Frontal cortex (tissue), 4 donors: Measurements from ENCODE around the gene ARRDC3. TPM values are rescaled to one million over a fixed set of nuclear protein-coding genes. Genes with fewer than 3 reads are reported as not detected.
"Not testable (repeated sequence)": the region's sequence is repeated elsewhere in the genome, so short reads cannot be mapped to it uniquely, and the experiment has no call there.

Experiments
- DNase-seq, 2 donors: peaks; one replicate each; pipeline ENCODE4 v3.0.0; 2012; ENCODE audit warnings: low spot score in 2 of 2
- FAIRE-seq: peaks from 2 replicates; lab custom pipeline; 2012; peaks lifted over from hg19 to GRCh38; lab: Jason Lieb, UNC
- total RNA-seq: library from RNA; depleted of rRNA; stranded (reverse); fragments of >200 nt; gene quantifications from one replicate; pipeline ENCODE4 v1.2.3, GENCODE V29; 2014
- donor health status: control.
- donor health status: control.
- donor health status: control.

Gene ARRDC3
- total RNA-seq, 1 donor from 2014 or later, result 259 TPM

- FAIRE-seq, result no peak
- DNase-seq, result no peak
Observed at GRCh38 chr5:91328743-91329142, 54.4 kb downstream of the ARRDC3 start.

GRCh38 chr5:91322981-91323380 is 60.1 kb downstream of the ARRDC3 start:
- not testable (repeated sequence) for FAIRE-seq, DNase-seq

- DNase-seq (no peak), FAIRE-seq (no peak)
Observed at GRCh38 chr5:91319667-91320066, 63.5 kb downstream of the ARRDC3 start.

- FAIRE-seq (no peak), DNase-seq (no peak)
Observed at GRCh38 chr5:91318724-91319123, 64.4 kb downstream of the ARRDC3 start.
